SK-N-SH treated with all-trans-retinoic acid at 6 μM for 48 hours (cell line): ENCODE data around the gene COL24A1.

Experiments used
- ATAC-seq: fragments of 200-7000 bp; cut with Tn5 transposase; 3 replicates; pipeline ENCODE4 v1.9.1; 2020; ENCODE audit warnings: mild to moderate bottlenecking, moderate library complexity
- ARNTL ChIP-seq: fragments of 450-650 bp; formaldehyde crosslinking; IDR thresholded peaks from 2 replicates; pipeline ENCODE4 v1.5.0; 2020; ENCODE audit warnings: low read depth, mild to moderate bottlenecking, moderate library complexity, borderline replicate concordance
- BACH2 ChIP-seq: fragments of 250-450 bp; sonication (Bioruptor Pico); IDR thresholded peaks from 2 replicates; pipeline ENCODE4 v1.9.0; 2021; ENCODE audit warnings: mild to moderate bottlenecking, borderline replicate concordance
- CREB5 ChIP-seq: fragments of 250-450 bp; sonication (Bioruptor Pico); IDR thresholded peaks from 2 replicates; pipeline ENCODE4 v1.5.1; 2020; ENCODE audit warnings: low read depth, mild to moderate bottlenecking, moderate library complexity
- CSDC2 ChIP-seq: fragments of 250-450 bp; sonication (Bioruptor Pico); IDR thresholded peaks from 2 replicates; pipeline ENCODE4 v1.5.0; 2020; ENCODE audit warnings: mild to moderate bottlenecking, moderate library complexity
- CSRNP3 ChIP-seq: fragments of 250-450 bp; sonication (Bioruptor Pico); IDR thresholded peaks from 2 replicates; pipeline ENCODE4 v1.5.1; 2021; ENCODE audit warnings: mild to moderate bottlenecking, moderate library complexity
- GLIS3 ChIP-seq: fragments of 250-450 bp; sonication (Bioruptor Pico); IDR thresholded peaks from 2 replicates; pipeline ENCODE4 v1.5.0; 2020; ENCODE audit warnings: mild to moderate bottlenecking, moderate library complexity
- ISL1 ChIP-seq: fragments of 250-450 bp; sonication (Bioruptor Pico); IDR thresholded peaks from 2 replicates; pipeline ENCODE4 v2.1.2; 2022; ENCODE audit warnings: mild to moderate bottlenecking, moderate library complexity
- OSR1 ChIP-seq: fragments of 250-450 bp; sonication (Bioruptor Pico); IDR thresholded peaks from 2 replicates; pipeline ENCODE4 v1.8.0; 2022; ENCODE audit warnings: moderate library complexity, mild to moderate bottlenecking, inconsistent platforms
- PATZ1 ChIP-seq: fragments of 250-450 bp; sonication (Bioruptor Pico); IDR thresholded peaks from 2 replicates; pipeline ENCODE4 v1.8.0; 2020; ENCODE audit warnings: mild to moderate bottlenecking, moderate library complexity, borderline replicate concordance
- POU6F1 ChIP-seq: fragments of 250-450 bp; sonication (Bioruptor Pico); IDR thresholded peaks from 2 replicates; pipeline ENCODE4 v1.8.0; 2021; ENCODE audit warnings: low read depth, mild to moderate bottlenecking, moderate library complexity, borderline replicate concordance
- PPARA ChIP-seq: fragments of 250-450 bp; sonication (Bioruptor Pico); IDR thresholded peaks from 2 replicates; pipeline ENCODE4 v1.5.0; 2020; ENCODE audit warnings: mild to moderate bottlenecking, borderline replicate concordance
- RARB ChIP-seq: fragments of 250-450 bp; sonication (Bioruptor Pico); IDR thresholded peaks from 2 replicates; pipeline ENCODE4 v1.8.0; 2021; ENCODE audit warnings: mild to moderate bottlenecking, moderate library complexity
- SNAI2 ChIP-seq: fragments of 250-450 bp; sonication (Bioruptor Pico); IDR thresholded peaks from 2 replicates; pipeline ENCODE4 v1.5.0; 2020; ENCODE audit warnings: mild to moderate bottlenecking, moderate library complexity
- TOX ChIP-seq: fragments of 250-450 bp; sonication (Bioruptor Pico); IDR thresholded peaks from 2 replicates; pipeline ENCODE4 v1.8.0; 2021; ENCODE audit warnings: mild to moderate bottlenecking, moderate library complexity, borderline replicate concordance
- TSHZ2 ChIP-seq: fragments of 250-450 bp; sonication (Bioruptor Pico); IDR thresholded peaks from 2 replicates; pipeline ENCODE4 v1.5.0; 2020; ENCODE audit warnings: mild to moderate bottlenecking, moderate library complexity
- ZC3H10 ChIP-seq: fragments of 250-450 bp; sonication (Bioruptor Pico); IDR thresholded peaks from 2 replicates; pipeline ENCODE4 v1.5.1; 2021; ENCODE audit warnings: mild to moderate bottlenecking, moderate library complexity
- ZFP3 ChIP-seq: fragments of 250-450 bp; sonication (Bioruptor Pico); IDR thresholded peaks from 2 replicates; pipeline ENCODE4 v1.5.0; 2020; ENCODE audit warnings: mild to moderate bottlenecking, moderate library complexity
- ZFP30 ChIP-seq: fragments of 450-650 bp; formaldehyde crosslinking; IDR thresholded peaks from 2 replicates; pipeline ENCODE4 v1.5.0; 2022; ENCODE audit warnings: mild to moderate bottlenecking, moderate library complexity
- ZNF70 ChIP-seq: fragments of 450-650 bp; formaldehyde crosslinking; IDR thresholded peaks from 2 replicates; pipeline ENCODE4 v1.5.0; 2020; ENCODE audit warnings: mild to moderate bottlenecking, moderate library complexity
- ZNF8 ChIP-seq: fragments of 450-650 bp; formaldehyde crosslinking; IDR thresholded peaks from 2 replicates; pipeline ENCODE4 v1.5.0; 2020; ENCODE audit warnings: mild to moderate bottlenecking, moderate library complexity

COL24A1 gene

GRCh38 chr1:86104606-86105532, 51.7 kb downstream of the COL24A1 start:
- TF ChIP-seq ZNF8 (CRISPR knock-in tag): no peak
- TF ChIP-seq TSHZ2 (CRISPR knock-in tag): no peak
- no peak for TF ChIP-seq ARNTL (CRISPR knock-in tag)
- no peak for TF ChIP-seq ISL1
- TF ChIP-seq PATZ1 (CRISPR knock-in tag): no peak
- TF ChIP-seq RARB (CRISPR knock-in tag): no peak
- no peak for TF ChIP-seq CSDC2 (CRISPR knock-in tag)
- no peak for TF ChIP-seq SNAI2 (CRISPR knock-in tag)
- TF ChIP-seq TOX (CRISPR knock-in tag): no peak
- TF ChIP-seq OSR1 (CRISPR knock-in tag): no peak
- no peak for TF ChIP-seq CSRNP3
- no peak for TF ChIP-seq BACH2 (CRISPR knock-in tag)
- no peak for TF ChIP-seq ZC3H10
- TF ChIP-seq ZNF70: no peak
- no peak for TF ChIP-seq GLIS3
- no peak for TF ChIP-seq ZFP30 (CRISPR knock-in tag)
- TF ChIP-seq, all 23 proteins: peak for 0
- no peak for ATAC-seq

GRCh38 chr1:86101616-86102015, 55.0 kb downstream of the COL24A1 start:
- TF ChIP-seq ISL1 (no peak), OSR1 (CRISPR knock-in tag) (no peak), ARNTL (CRISPR knock-in tag) (no peak), ZFP3 (CRISPR knock-in tag) (no peak), ZFP30 (CRISPR knock-in tag) (no peak), CSDC2 (CRISPR knock-in tag) (no peak), POU6F1 (no peak)
- no peak for ATAC-seq

- ATAC-seq: no peak
- TF ChIP-seq ZNF70: no peak
- TF ChIP-seq ZFP30 (CRISPR knock-in tag): no peak
- no peak for TF ChIP-seq ZC3H10
- TF ChIP-seq RARB (CRISPR knock-in tag): no peak
- no peak for TF ChIP-seq TSHZ2 (CRISPR knock-in tag)
- TF ChIP-seq ISL1: no peak
- TF ChIP-seq PATZ1 (CRISPR knock-in tag): no peak
- TF ChIP-seq PPARA: no peak
- TF ChIP-seq CSRNP3: no peak
- TF ChIP-seq BACH2 (CRISPR knock-in tag): no peak
- TF ChIP-seq CREB5 (CRISPR knock-in tag): no peak
- TF ChIP-seq SNAI2 (CRISPR knock-in tag): no peak
- no peak for TF ChIP-seq OSR1 (CRISPR knock-in tag)
Measured at GRCh38 chr1:86100401-86100800, 56.2 kb downstream of the COL24A1 start.
